ENCODE data around the gene TAGAP.
A peak's percentile ranks its signal among the peaks of the same experiment; 100 is the strongest.

TAGAP gene

GRCh38 chr6:159061805-159062563 lies 17.2 kb upstream of the TAGAP start:
- H3K27ac ChIP-seq (ENCODE audit: insufficient read depth, low read length, poor library complexity, severe bottlenecking): peak overlapping the region; percentile 73
- H3K36me3 ChIP-seq (ENCODE audit: control insufficient read depth, insufficient read depth, low read length): no peaks in the 10 kb centered on the region
- H3K4me3 ChIP-seq (ENCODE audit: insufficient read depth, low read depth, low read length, poor library complexity, severe bottlenecking): no peak overlapping the region
- peaks cover 52% of the 10 kb centered on the region for H3K4me1 ChIP-seq (ENCODE audit: control insufficient read depth, insufficient read depth, low read length, poor library complexity, severe bottlenecking)
- no peak for DNase-seq
- H3K27me3 ChIP-seq (replicated peaks; ENCODE audit: control insufficient read depth, insufficient read depth, low read length, poor library complexity, severe bottlenecking): no peaks in the 10 kb centered on the region
- H3K9me3 ChIP-seq (ENCODE audit: control insufficient read depth, low read length): no peaks in the 10 kb centered on the region

DNA sequence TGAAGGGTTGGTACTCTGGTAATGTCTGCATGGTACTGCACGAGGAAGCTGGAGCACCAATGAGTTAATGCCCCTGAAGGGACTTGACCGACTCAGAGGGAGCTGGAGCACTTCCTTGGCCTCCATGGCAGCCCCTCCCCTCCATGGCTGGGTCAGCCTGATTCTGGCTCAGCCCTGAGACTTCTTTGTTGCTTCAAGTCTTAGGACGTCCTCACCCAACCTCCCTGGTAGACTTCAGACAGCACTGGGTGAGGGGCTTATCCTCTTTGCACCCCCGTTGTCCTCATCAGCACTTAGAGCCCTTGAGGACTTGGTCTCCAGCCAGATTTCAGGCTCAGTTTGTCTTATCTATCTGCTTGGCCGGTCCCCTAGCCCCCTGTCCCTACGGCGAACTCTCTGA lies 16.4 kb upstream of the TAGAP start:
- no peaks in the 10 kb centered on the region for H3K36me3 ChIP-seq (ENCODE audit: control insufficient read depth, insufficient read depth, low read length)
- no peak for DNase-seq
- no peak overlapping the region for H3K4me3 ChIP-seq (ENCODE audit: insufficient read depth, low read depth, low read length, poor library complexity, severe bottlenecking)
- H3K27me3 ChIP-seq (replicated peaks; ENCODE audit: control insufficient read depth, insufficient read depth, low read length, poor library complexity, severe bottlenecking): no peaks in the 10 kb centered on the region
- H3K4me1 ChIP-seq (ENCODE audit: control insufficient read depth, insufficient read depth, low read length, poor library complexity, severe bottlenecking): peaks cover 60% of the 10 kb centered on the region
- H3K27ac ChIP-seq (ENCODE audit: insufficient read depth, low read length, poor library complexity, severe bottlenecking): peak overlapping the region; percentile 73
- H3K9me3 ChIP-seq (ENCODE audit: control insufficient read depth, low read length): no peaks in the 10 kb centered on the region

DNA sequence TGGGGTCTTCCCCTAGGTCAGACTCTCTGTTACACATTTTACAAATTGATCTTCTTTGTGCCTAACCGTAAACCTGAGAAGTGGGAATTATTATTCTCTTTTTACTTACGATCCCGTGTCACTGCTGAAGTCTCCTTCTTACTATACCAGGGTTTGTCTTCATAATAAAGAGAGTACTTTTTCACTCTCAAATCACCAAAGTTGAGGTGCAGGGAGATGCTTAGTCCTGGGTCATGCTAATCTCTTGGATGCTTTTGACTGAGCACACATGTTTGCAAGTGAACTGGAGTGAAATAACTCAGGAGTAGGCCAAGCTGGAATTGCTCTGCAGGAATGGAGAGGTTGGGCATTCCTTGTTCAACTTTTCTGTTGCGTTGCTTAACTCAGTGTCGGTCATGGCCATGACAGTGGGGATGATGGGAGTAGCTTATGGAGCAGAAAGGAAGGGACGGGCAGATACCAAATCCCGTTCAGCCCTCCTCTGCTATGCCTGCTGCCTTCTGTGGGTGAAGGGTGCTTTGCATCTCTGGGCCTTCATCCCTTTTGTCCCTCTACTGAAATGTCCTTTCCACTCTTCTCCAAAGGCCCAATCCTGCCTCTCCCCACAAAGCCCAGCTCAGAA lies 15.2 kb upstream of the TAGAP start:
- DNase-seq: no peak
- Histone ChIP-seq H3K27me3 (replicated peaks; ENCODE audit: control insufficient read depth, insufficient read depth, low read length, poor library complexity, severe bottlenecking) (no peaks in the 10 kb centered on the region), H3K4me1 (ENCODE audit: control insufficient read depth, insufficient read depth, low read length, poor library complexity, severe bottlenecking) (peaks cover 65% of the 10 kb centered on the region), H3K9me3 (ENCODE audit: control insufficient read depth, low read length) (no peaks in the 10 kb centered on the region), H3K4me3 (ENCODE audit: insufficient read depth, low read depth, low read length, poor library complexity, severe bottlenecking) (no peak overlapping the region), H3K27ac (ENCODE audit: insufficient read depth, low read length, poor library complexity, severe bottlenecking) (no peak overlapping the region), H3K36me3 (ENCODE audit: control insufficient read depth, insufficient read depth, low read length) (no peaks in the 10 kb centered on the region)

DNA sequence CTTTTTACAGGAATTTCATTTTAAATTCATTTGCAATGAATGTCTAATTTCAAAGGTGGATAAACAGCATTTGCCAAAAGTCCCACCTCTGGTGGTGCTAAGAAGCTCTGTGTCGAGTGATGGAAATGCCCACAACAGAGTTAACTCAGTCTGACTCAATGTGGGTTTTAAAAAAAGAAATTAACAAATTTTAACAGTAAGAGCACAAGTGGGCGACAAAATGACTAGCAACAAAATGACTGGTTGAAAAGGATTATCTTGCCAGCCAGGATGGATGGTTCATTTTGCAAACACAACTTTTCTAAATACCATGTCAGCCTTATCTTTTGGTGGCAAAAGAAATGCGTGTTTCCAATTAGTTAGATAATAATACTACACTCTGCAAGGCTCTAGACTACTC lies 14.3 kb upstream of the TAGAP start:
- H3K36me3 ChIP-seq (ENCODE audit: control insufficient read depth, insufficient read depth, low read length): no peaks in the 10 kb centered on the region
- no peaks in the 10 kb centered on the region for H3K27me3 ChIP-seq (replicated peaks; ENCODE audit: control insufficient read depth, insufficient read depth, low read length, poor library complexity, severe bottlenecking)
- H3K27ac ChIP-seq (ENCODE audit: insufficient read depth, low read length, poor library complexity, severe bottlenecking): no peak overlapping the region
- DNase-seq: no peak
- no peak overlapping the region for H3K4me3 ChIP-seq (ENCODE audit: insufficient read depth, low read depth, low read length, poor library complexity, severe bottlenecking)
- peaks cover 62% of the 10 kb centered on the region for H3K4me1 ChIP-seq (ENCODE audit: control insufficient read depth, insufficient read depth, low read length, poor library complexity, severe bottlenecking)
- H3K9me3 ChIP-seq (ENCODE audit: control insufficient read depth, low read length): no peaks in the 10 kb centered on the region

- peak overlapping the region; percentile 43 for H3K27ac ChIP-seq (ENCODE audit: insufficient read depth, low read length, poor library complexity, severe bottlenecking)
- no peak for DNase-seq
- no peaks in the 10 kb centered on the region for H3K9me3 ChIP-seq (ENCODE audit: control insufficient read depth, low read length)
- H3K27me3 ChIP-seq (replicated peaks; ENCODE audit: control insufficient read depth, insufficient read depth, low read length, poor library complexity, severe bottlenecking): no peaks in the 10 kb centered on the region
- H3K4me1 ChIP-seq (ENCODE audit: control insufficient read depth, insufficient read depth, low read length, poor library complexity, severe bottlenecking): peaks cover 39% of the 10 kb centered on the region
- no peaks in the 10 kb centered on the region for H3K36me3 ChIP-seq (ENCODE audit: control insufficient read depth, insufficient read depth, low read length)
- peak overlapping the region; percentile 7 for H3K4me3 ChIP-seq (ENCODE audit: insufficient read depth, low read depth, low read length, poor library complexity, severe bottlenecking)
Observed at GRCh38 chr6:159056899-159057298, 12.1 kb upstream of the TAGAP start.

DNA sequence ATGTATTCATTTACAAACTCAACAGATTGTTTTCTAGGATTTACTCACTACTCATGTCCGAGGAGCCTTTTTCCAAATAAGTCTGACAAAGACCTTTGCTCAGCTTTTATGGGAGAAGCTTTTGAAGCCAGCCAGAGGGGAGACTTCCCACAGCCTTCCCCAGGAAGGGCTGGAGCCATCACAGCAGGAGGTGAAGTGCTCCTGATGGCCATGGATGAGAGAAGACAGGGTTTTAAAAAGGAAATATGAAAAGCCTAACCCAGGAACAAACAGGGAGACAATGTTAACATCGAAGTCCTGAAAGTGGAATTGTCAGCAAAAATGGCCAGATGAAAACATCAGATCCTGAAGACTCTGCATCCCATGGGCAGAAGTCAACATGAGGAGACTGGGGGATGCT lies 11.6 kb upstream of the TAGAP start:
- Histone ChIP-seq H3K27me3 (replicated peaks; ENCODE audit: control insufficient read depth, insufficient read depth, low read length, poor library complexity, severe bottlenecking) (no peaks in the 10 kb centered on the region), H3K4me3 (ENCODE audit: insufficient read depth, low read depth, low read length, poor library complexity, severe bottlenecking) (peak overlapping the region; percentile 7), H3K9me3 (ENCODE audit: control insufficient read depth, low read length) (no peaks in the 10 kb centered on the region), H3K4me1 (ENCODE audit: control insufficient read depth, insufficient read depth, low read length, poor library complexity, severe bottlenecking) (peaks cover 38% of the 10 kb centered on the region), H3K27ac (ENCODE audit: insufficient read depth, low read length, poor library complexity, severe bottlenecking) (peak overlapping the region; percentile 43), H3K36me3 (ENCODE audit: control insufficient read depth, insufficient read depth, low read length) (no peaks in the 10 kb centered on the region)
- DNase-seq: no peak

DNA sequence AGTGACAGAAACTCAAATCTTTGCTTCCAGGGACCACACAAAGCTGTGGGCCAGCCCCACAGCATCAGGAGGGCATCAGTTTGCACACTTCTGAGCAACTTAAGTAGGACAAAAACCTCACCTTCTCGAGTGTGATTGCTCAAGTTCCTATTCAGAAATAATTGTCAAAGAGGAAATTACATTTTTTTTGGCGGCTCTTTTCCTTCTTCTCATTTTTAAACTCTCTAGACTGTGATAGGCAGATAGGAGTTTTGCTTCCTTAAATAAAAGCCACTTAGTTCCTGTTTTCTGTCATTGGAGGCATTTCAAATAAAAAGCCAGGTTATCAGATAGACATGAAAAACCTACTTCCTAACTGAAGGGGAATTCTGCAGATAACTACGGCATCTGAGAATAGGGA lies 11.2 kb upstream of the TAGAP start:
- Histone ChIP-seq H3K27ac (ENCODE audit: insufficient read depth, low read length, poor library complexity, severe bottlenecking) (peak overlapping the region; percentile 43), H3K9me3 (ENCODE audit: control insufficient read depth, low read length) (no peaks in the 10 kb centered on the region), H3K27me3 (replicated peaks; ENCODE audit: control insufficient read depth, insufficient read depth, low read length, poor library complexity, severe bottlenecking) (no peaks in the 10 kb centered on the region), H3K36me3 (ENCODE audit: control insufficient read depth, insufficient read depth, low read length) (no peaks in the 10 kb centered on the region), H3K4me3 (ENCODE audit: insufficient read depth, low read depth, low read length, poor library complexity, severe bottlenecking) (peak overlapping the region; percentile 7), H3K4me1 (ENCODE audit: control insufficient read depth, insufficient read depth, low read length, poor library complexity, severe bottlenecking) (peaks cover 34% of the 10 kb centered on the region)
- no peak for DNase-seq

DNA sequence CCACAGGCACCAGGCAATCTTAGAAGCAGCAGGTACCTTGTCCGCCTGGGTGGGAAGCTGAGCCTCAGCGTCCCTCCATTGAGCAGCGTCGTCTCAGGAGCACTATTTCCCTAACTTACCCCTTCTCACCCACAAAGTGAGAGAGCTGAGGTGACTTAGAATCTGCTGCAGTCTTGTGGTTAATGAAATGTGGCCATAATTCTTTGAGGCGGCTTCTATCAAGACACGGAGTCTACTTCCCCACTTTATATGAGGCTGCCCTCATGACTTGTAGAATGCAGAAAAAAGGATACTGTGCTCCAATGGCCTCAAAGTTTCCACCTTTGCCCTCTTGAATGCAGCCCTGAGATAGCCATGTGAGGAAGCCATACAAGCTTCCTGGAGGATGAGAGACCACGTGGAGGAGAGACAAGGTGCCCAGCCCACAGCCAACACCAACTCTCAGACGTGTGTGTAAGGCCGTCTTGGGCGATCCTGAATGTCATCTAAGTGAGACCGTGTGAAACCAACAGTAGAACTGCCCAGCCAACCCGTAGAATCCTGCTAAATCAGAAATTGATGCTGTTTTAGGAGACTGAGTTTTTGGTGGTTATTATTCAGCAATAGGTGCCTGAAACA lies 9.1 kb upstream of the TAGAP start:
- H3K4me3 ChIP-seq (ENCODE audit: insufficient read depth, low read depth, low read length, poor library complexity, severe bottlenecking): no peak overlapping the region
- H3K27ac ChIP-seq (ENCODE audit: insufficient read depth, low read length, poor library complexity, severe bottlenecking): no peak overlapping the region

DNA sequence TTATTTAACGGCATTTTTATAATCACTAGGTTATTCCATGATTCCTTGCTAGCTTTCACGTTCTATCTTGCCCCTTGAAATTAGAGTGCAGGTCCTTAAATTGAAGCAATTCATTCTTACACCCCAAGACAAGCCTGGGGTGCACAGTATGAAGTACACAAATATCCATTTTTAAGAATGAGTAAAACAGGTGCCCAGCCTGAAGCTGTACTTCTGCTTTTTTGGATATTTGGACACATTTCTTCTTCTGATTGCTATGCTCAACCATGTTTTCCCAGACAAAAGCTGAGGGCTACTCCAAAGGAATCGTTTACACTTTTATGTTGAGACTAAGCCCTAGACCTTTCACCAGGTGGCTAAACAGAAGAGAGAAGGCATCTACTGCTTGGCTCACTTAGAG lies 7.9 kb upstream of the TAGAP start:
- no peak for DNase-seq
- Histone ChIP-seq H3K9me3 (ENCODE audit: control insufficient read depth, low read length) (no peaks in the 10 kb centered on the region), H3K36me3 (ENCODE audit: control insufficient read depth, insufficient read depth, low read length) (no peaks in the 10 kb centered on the region), H3K27me3 (replicated peaks; ENCODE audit: control insufficient read depth, insufficient read depth, low read length, poor library complexity, severe bottlenecking) (no peaks in the 10 kb centered on the region), H3K27ac (ENCODE audit: insufficient read depth, low read length, poor library complexity, severe bottlenecking) (no peak overlapping the region), H3K4me1 (ENCODE audit: control insufficient read depth, insufficient read depth, low read length, poor library complexity, severe bottlenecking) (peaks cover 24% of the 10 kb centered on the region), H3K4me3 (ENCODE audit: insufficient read depth, low read depth, low read length, poor library complexity, severe bottlenecking) (no peak overlapping the region)

More for the DNA sequence above, 9.1 kb upstream of the TAGAP start:
- Histone ChIP-seq H3K9me3 (ENCODE audit: control insufficient read depth, low read length) (no peaks in the 10 kb centered on the region), H3K4me1 (ENCODE audit: control insufficient read depth, insufficient read depth, low read length, poor library complexity, severe bottlenecking) (peaks cover 24% of the 10 kb centered on the region), H3K27me3 (replicated peaks; ENCODE audit: control insufficient read depth, insufficient read depth, low read length, poor library complexity, severe bottlenecking) (no peaks in the 10 kb centered on the region), H3K36me3 (ENCODE audit: control insufficient read depth, insufficient read depth, low read length) (no peaks in the 10 kb centered on the region)
- no peak for DNase-seq

Data from effector memory CD4-positive, alpha-beta T cell (primary cell).